GM23338 (cell line): ENCODE data around the gene KCNJ4. TPM values are rescaled to one million over a fixed set of nuclear protein-coding genes. Genes with fewer than 3 reads are reported as not detected.

Source experiments
- ATAC-seq: fragments of 200-7000 bp; cut with Tn5 transposase; 3 replicates; pipeline ENCODE4 v1.9.1; 2020
- DNase-seq: peaks from one replicate; pipeline ENCODE4 v3.0.0-alpha.2; 2015; ENCODE audit warnings: low spot score
- H2AFZ ChIP-seq: fragments of 200-600 bp; sonication (generic); 2 replicates; pipeline ENCODE4 v1.8.0; 2016; ENCODE audit warnings: antibody characterized with exemption, mild to moderate bottlenecking, moderate library complexity
- H3F3A ChIP-seq: fragments of 200-600 bp; sonication (generic); replicated peaks from 2 replicates; pipeline ENCODE4 v1.8.0; 2017; ENCODE audit warnings: antibody characterized with exemption, mixed run types, low read depth
- H3K27ac ChIP-seq: fragments of 200-600 bp; sonication (generic); 2 replicates; pipeline ENCODE4 v1.6.1; 2016; ENCODE audit warnings: low read depth
- H3K27me3 ChIP-seq: fragments of 200-600 bp; sonication (generic); 2 replicates; pipeline ENCODE4 v1.8.0; 2016; ENCODE audit warnings: mild to moderate bottlenecking, mixed run types, moderate library complexity; ENCODE audit not compliant: insufficient read depth
- H3K36me3 ChIP-seq: fragments of 200-600 bp; sonication (generic); 2 replicates; pipeline ENCODE4 v1.8.0; 2016; ENCODE audit warnings: mild to moderate bottlenecking; ENCODE audit not compliant: insufficient read depth
- H3K4me1 ChIP-seq: fragments of 200-600 bp; sonication (generic); 2 replicates; pipeline ENCODE4 v1.8.0; 2016; ENCODE audit warnings: mild to moderate bottlenecking, moderate library complexity; ENCODE audit not compliant: insufficient read depth
- H3K4me2 ChIP-seq: fragments of 200-600 bp; sonication (generic); 2 replicates; pipeline ENCODE4 v1.7.1; 2017; ENCODE audit warnings: mixed run types
- H3K4me3 ChIP-seq: fragments of 200-600 bp; sonication (generic); 2 replicates; pipeline ENCODE4 v1.6.1; 2016; ENCODE audit warnings: mixed run types
- H3K79me2 ChIP-seq: fragments of 200-600 bp; sonication (generic); replicated peaks from 2 replicates; pipeline ENCODE4 v1.8.0; 2017; ENCODE audit warnings: mild to moderate bottlenecking; ENCODE audit not compliant: insufficient read depth
- H3K9me2 ChIP-seq: fragments of 200-600 bp; sonication (generic); 2 replicates; pipeline ENCODE4 v1.8.0; 2017; ENCODE audit not compliant: insufficient read depth
- H4K20me1 ChIP-seq: fragments of 200-600 bp; sonication (generic); replicated peaks from 2 replicates; pipeline ENCODE4 v1.8.0; 2017; ENCODE audit warnings: mild to moderate bottlenecking; ENCODE audit not compliant: insufficient read depth
- H3K27ac Mint-ChIP-seq: 2 replicates; pipeline ENCODE4 v1.8.0; 2020; ENCODE audit warnings: inconsistent platforms, mild to moderate bottlenecking, moderate library complexity, mixed read lengths
- H3K27me3 Mint-ChIP-seq: 3 replicates; pipeline ENCODE4 v1.8.0; 2022; ENCODE audit warnings: low read depth, mild to moderate bottlenecking, moderate library complexity, mixed read lengths, inconsistent platforms; ENCODE audit not compliant: insufficient read depth, poor library complexity
- H3K36me3 Mint-ChIP-seq: 3 replicates; pipeline ENCODE4 v1.8.0; 2021; ENCODE audit warnings: low read depth, mild to moderate bottlenecking, inconsistent platforms, moderate library complexity, mixed read lengths
- H3K4me1 Mint-ChIP-seq: 3 replicates; pipeline ENCODE4 v1.8.0; 2020; ENCODE audit warnings: mild to moderate bottlenecking, inconsistent platforms, mixed read lengths
- H3K4me3 Mint-ChIP-seq: 3 replicates; pipeline ENCODE4 v1.8.0; 2021; ENCODE audit warnings: moderate library complexity, mild to moderate bottlenecking, inconsistent platforms, mixed read lengths
- H3K9me3 Mint-ChIP-seq: 3 replicates; pipeline ENCODE4 v1.8.0; 2020; ENCODE audit warnings: moderate library complexity, mild to moderate bottlenecking, inconsistent platforms, mixed read lengths
- CREB1 ChIP-seq: fragments of 250-450 bp; sonication (Bioruptor Pico); IDR thresholded peaks from 2 replicates; pipeline ENCODE4 v1.5.0; 2020; ENCODE audit warnings: low read depth, mild to moderate bottlenecking, moderate library complexity
- EZH2 ChIP-seq: fragments of 200-600 bp; sonication (generic); IDR thresholded peaks from one replicate; pipeline ENCODE4 v1.8.0; 2017; ENCODE audit warnings: antibody characterized with exemption, mild to moderate bottlenecking, low read depth; ENCODE audit not compliant: unreplicated experiment
- JUNB ChIP-seq: IDR thresholded peaks from one replicate; pipeline ENCODE4 v1.6.1; 2016; ENCODE audit warnings: antibody characterized with exemption; ENCODE audit not compliant: unreplicated experiment
- NANOG ChIP-seq: IDR thresholded peaks from 2 replicates; pipeline ENCODE4 v1.6.1; 2016; ENCODE audit warnings: antibody characterized with exemption, borderline replicate concordance
- POLR2AphosphoS5 ChIP-seq: IDR thresholded peaks from 2 replicates; pipeline ENCODE4 v1.6.1; 2016; ENCODE audit warnings: antibody characterized with exemption, low read depth
- REST ChIP-seq: IDR thresholded peaks from one replicate; pipeline ENCODE4 v1.6.1; 2018; ENCODE audit warnings: antibody characterized with exemption; ENCODE audit not compliant: unreplicated experiment
- ZNF114 ChIP-seq: fragments of 250-450 bp; sonication (Bioruptor Pico); IDR thresholded peaks from 2 replicates; pipeline ENCODE4 v1.5.0; 2020; ENCODE audit warnings: mild to moderate bottlenecking, moderate library complexity
- ZNF331 ChIP-seq: fragments of 250-450 bp; sonication (Bioruptor Pico); IDR thresholded peaks from 2 replicates; pipeline ENCODE4 v1.5.0; 2020; ENCODE audit warnings: low read depth, mild to moderate bottlenecking, moderate library complexity
- ZNF462 ChIP-seq: fragments of 250-450 bp; sonication (Bioruptor Pico); IDR thresholded peaks from 2 replicates; pipeline ENCODE4 v1.5.0; 2020; ENCODE audit warnings: mild to moderate bottlenecking, moderate library complexity
- polyA plus RNA-seq: library from polyadenylated mRNA; unstranded; fragments of >200 nt; fragmentation: Nextera tagmentation; extraction: Ambion mirVana; gene quantifications from 2 replicates; pipeline ENCODE4 v1.2.1, GENCODE V29; 2016
- total RNA-seq: library from RNA; depleted of rRNA; stranded (reverse); fragments of >200 nt; shearing (Covaris generic); gene quantifications from 2 replicates; pipeline ENCODE4 v1.2.3, GENCODE V29; 2014
- TF ChIP-seq, protein P1 (sequence below): IDR thresholded peaks from 2 replicates; pipeline ENCODE4 v1.6.1; 2016; ENCODE audit warnings: antibody characterized with exemption

KCNJ4 gene
- total and polyA plus RNA-seq, 2 experiments from 2014 or later = 0.23 to 1.3 TPM

DNA sequence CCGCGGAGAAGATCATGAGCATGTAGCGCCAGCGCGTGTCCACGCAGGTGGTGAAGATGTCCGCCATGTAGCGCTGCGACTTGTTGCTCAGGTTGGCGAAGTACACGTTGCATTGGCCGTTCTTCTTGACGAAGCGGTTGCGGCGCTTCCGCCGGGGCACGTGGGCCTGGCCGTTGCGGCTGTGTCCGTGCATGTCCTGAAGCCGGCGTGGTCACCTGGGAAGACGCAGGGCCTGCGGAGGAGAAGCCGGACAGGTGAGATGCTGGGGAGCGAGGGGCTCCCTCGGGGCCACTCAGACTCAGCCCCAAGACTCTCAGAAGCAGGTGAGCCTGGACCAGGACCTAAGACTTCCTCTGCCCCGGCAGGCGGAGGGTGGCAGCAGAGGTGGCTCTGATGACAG is 27.1 kb downstream of the KCNJ4 start (continued):
- TF ChIP-seq ZNF462 (CRISPR knock-in tag) (no peak), POLR2AphosphoS5 (no peak)

DNA sequence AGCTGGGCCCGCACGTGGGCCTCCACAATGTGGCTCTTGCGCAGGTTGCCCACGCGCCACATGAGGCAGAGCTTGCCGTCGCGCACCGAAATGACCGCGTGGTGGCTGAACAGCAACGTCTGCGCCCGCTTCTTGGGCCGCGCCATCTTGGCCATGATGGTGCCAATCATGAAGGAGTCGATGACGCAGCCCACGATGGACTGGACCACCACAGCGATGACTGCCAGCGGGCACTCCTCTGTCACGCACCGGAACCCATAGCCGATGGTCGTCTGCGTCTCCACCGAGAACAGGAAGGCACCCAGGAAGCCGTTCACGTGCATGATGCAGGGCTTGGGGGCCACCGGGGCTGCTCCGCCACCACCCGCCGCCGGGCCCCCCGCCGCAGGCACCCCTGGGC is 27.5 kb downstream of the KCNJ4 start:
- H3K4me1 ChIP-seq = peaks cover 4% of the 10 kb centered on the region
- H3K4me3 ChIP-seq = no peak overlapping the region
- DNase-seq = no peak
- H3K9me2 ChIP-seq = no peaks in the 10 kb centered on the region
- no peaks in the 10 kb centered on the region for H4K20me1 ChIP-seq
- H3K4me3 Mint-ChIP-seq = no peak overlapping the region
- no peaks in the 10 kb centered on the region for H3K79me2 ChIP-seq
- TF ChIP-seq JUNB (no peak), EZH2 (no peak), ZNF331 (CRISPR knock-in tag) (no peak)
- H3K4me2 ChIP-seq = no peak overlapping the region
- no peaks in the 10 kb centered on the region for H3K27me3 ChIP-seq
- peaks cover 10% of the 10 kb centered on the region for H3K27me3 Mint-ChIP-seq
- no peak overlapping the region for H2AFZ ChIP-seq
- no peaks in the 10 kb centered on the region for H3K36me3 ChIP-seq
- H3K36me3 Mint-ChIP-seq = no peaks in the 10 kb centered on the region
- no peak for ATAC-seq
- no peaks in the 10 kb centered on the region; the same call in 1 of the 2 replicates for H3F3A ChIP-seq
- peaks cover 24% of the 10 kb centered on the region for H3K4me1 Mint-ChIP-seq
- no peak overlapping the region for H3K27ac Mint-ChIP-seq
- H3K9me3 Mint-ChIP-seq = no peaks in the 10 kb centered on the region; the same call in 2 of the 3 replicates
- no peak overlapping the region for H3K27ac ChIP-seq

- Histone ChIP-seq H3K4me1 (peaks cover 7% of the 10 kb centered on the region), H4K20me1 (no peaks in the 10 kb centered on the region), H3K79me2 (no peaks in the 10 kb centered on the region), H3K27ac (no peak overlapping the region), H3K27me3 (no peaks in the 10 kb centered on the region), H3K9me2 (no peaks in the 10 kb centered on the region), H3K4me2 (no peak overlapping the region), H2AFZ (no peak overlapping the region), H3K4me3 (no peak overlapping the region), H3F3A (no peaks in the 10 kb centered on the region; the same call in 1 of the 2 replicates), H3K36me3 (no peaks in the 10 kb centered on the region)
- no peaks in the 10 kb centered on the region; the same call in 2 of the 3 replicates for H3K9me3 Mint-ChIP-seq
- H3K4me1 Mint-ChIP-seq = peaks cover 26% of the 10 kb centered on the region
- no peak overlapping the region for H3K27ac Mint-ChIP-seq
- peaks cover 7% of the 10 kb centered on the region for H3K27me3 Mint-ChIP-seq
- no peak for ATAC-seq
- H3K4me3 Mint-ChIP-seq = no peak overlapping the region
- H3K36me3 Mint-ChIP-seq = no peaks in the 10 kb centered on the region
- no peak for DNase-seq
- TF ChIP-seq REST (no peak), EZH2 (no peak), ZNF114 (CRISPR knock-in tag) (no peak), CREB1 (CRISPR knock-in tag) (no peak), POLR2AphosphoS5 (no peak), NANOG (no peak)
- TF ChIP-seq, protein P1, sequence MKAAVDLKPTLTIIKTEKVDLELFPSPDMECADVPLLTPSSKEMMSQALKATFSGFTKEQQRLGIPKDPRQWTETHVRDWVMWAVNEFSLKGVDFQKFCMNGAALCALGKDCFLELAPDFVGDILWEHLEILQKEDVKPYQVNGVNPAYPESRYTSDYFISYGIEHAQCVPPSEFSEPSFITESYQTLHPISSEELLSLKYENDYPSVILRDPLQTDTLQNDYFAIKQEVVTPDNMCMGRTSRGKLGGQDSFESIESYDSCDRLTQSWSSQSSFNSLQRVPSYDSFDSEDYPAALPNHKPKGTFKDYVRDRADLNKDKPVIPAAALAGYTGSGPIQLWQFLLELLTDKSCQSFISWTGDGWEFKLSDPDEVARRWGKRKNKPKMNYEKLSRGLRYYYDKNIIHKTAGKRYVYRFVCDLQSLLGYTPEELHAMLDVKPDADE = no peak
These were observed 28.4 kb downstream of the KCNJ4 start for GRCh38 chr22:38426628-38427027.
